Measurements from ENCODE around the gene CYP4F22. TPM values are rescaled to one million over a fixed set of nuclear protein-coding genes. Genes with fewer than 3 reads are reported as not detected.
A peak's percentile ranks its signal among the peaks of the same experiment; 100 is the strongest.

The CYP4F22 gene
- total RNA-seq, 1 experiment from 2014 or later: 78.3 TPM

GRCh38 chr19:15583346-15583745 is 75.0 kb downstream of the CYP4F22 start:
- intact Hi-C loops (cut with micrococcal nuclease; ENCODE audit: unreplicated experiment): no loop called here
- Histone ChIP-seq H3K27me3 (replicated peaks; ENCODE audit: insufficient read depth, low read depth, low read length, poor library complexity) (peaks cover 14% of the 10 kb centered on the region), H3K4me3 (ENCODE audit: low read depth, low read length, poor library complexity, severe bottlenecking) (no peak overlapping the region), H3K4me1 (ENCODE audit: insufficient read depth, low read length, poor library complexity, severe bottlenecking) (no peaks in the 10 kb centered on the region), H3K9me3 (ENCODE audit: low read depth, low read length, poor library complexity, severe bottlenecking) (no peaks in the 10 kb centered on the region), H3K27ac (ENCODE audit: low read depth, low read length, poor library complexity, severe bottlenecking) (no peak overlapping the region), H3K36me3 (ENCODE audit: insufficient read depth, low read length, poor library complexity, severe bottlenecking) (no peaks in the 10 kb centered on the region)
- DNase-seq (ENCODE audit: low spot score): no peak
- POLR2A ChIA-PET (ENCODE audit: low non-redundant PET): no interaction called here
- BruUV-seq (replicated peaks): no TSS peak
- TF ChIP-seq CTCF (conservative IDR thresholded peaks at IDR 0.05; ENCODE audit: low read depth, low read length) (no peak), EZH2 (IDR thresholded peaks at IDR 0.05; ENCODE audit: borderline replicate concordance, low read depth, low read length, poor library complexity, severe bottlenecking) (no peak)
- CTCF ChIA-PET: no interaction called here

- no peak for DNase-seq (ENCODE audit: low spot score)
- no peaks in the 10 kb centered on the region for H3K9me3 ChIP-seq (ENCODE audit: low read depth, low read length, poor library complexity, severe bottlenecking)
- TF ChIP-seq CTCF (conservative IDR thresholded peaks at IDR 0.05; ENCODE audit: low read depth, low read length) (no peak), EZH2 (IDR thresholded peaks at IDR 0.05; ENCODE audit: borderline replicate concordance, low read depth, low read length, poor library complexity, severe bottlenecking) (no peak)
- H3K4me3 ChIP-seq (ENCODE audit: low read depth, low read length, poor library complexity, severe bottlenecking): peak overlapping the region; percentile 35
- no TSS peak for BruUV-seq (replicated peaks)
- H3K27me3 ChIP-seq (replicated peaks; ENCODE audit: insufficient read depth, low read depth, low read length, poor library complexity): peaks cover 14% of the 10 kb centered on the region
- ChIA-PET CTCF (no interaction called here), POLR2A (ENCODE audit: low non-redundant PET) (no interaction called here)
- H3K4me1 ChIP-seq (ENCODE audit: insufficient read depth, low read length, poor library complexity, severe bottlenecking): no peaks in the 10 kb centered on the region
- H3K36me3 ChIP-seq (ENCODE audit: insufficient read depth, low read length, poor library complexity, severe bottlenecking): no peaks in the 10 kb centered on the region
- no peak overlapping the region for H3K27ac ChIP-seq (ENCODE audit: low read depth, low read length, poor library complexity, severe bottlenecking)
- intact Hi-C loops (cut with micrococcal nuclease; ENCODE audit: unreplicated experiment): no loop called here
Measured at GRCh38 chr19:15584095-15584494, 75.8 kb downstream of the CYP4F22 start.

GRCh38 chr19:15584541-15585115 is 76.3 kb downstream of the CYP4F22 start:
- no peaks in the 10 kb centered on the region for H3K36me3 ChIP-seq (ENCODE audit: insufficient read depth, low read length, poor library complexity, severe bottlenecking)
- intact Hi-C loops (cut with micrococcal nuclease; ENCODE audit: unreplicated experiment): no loop called here
- TF ChIP-seq CTCF (conservative IDR thresholded peaks at IDR 0.05; ENCODE audit: low read depth, low read length): peak; percentile 97
- no peak for TF ChIP-seq EZH2 (IDR thresholded peaks at IDR 0.05; ENCODE audit: borderline replicate concordance, low read depth, low read length, poor library complexity, severe bottlenecking)
- BruUV-seq (replicated peaks): no TSS peak
- peak; percentile 86 for DNase-seq (ENCODE audit: low spot score)
- ChIA-PET CTCF (no interaction called here), POLR2A (ENCODE audit: low non-redundant PET) (no interaction called here)
- H3K4me3 ChIP-seq (ENCODE audit: low read depth, low read length, poor library complexity, severe bottlenecking): peak overlapping the region; percentile 35
- H3K27ac ChIP-seq (ENCODE audit: low read depth, low read length, poor library complexity, severe bottlenecking): no peak overlapping the region
- H3K9me3 ChIP-seq (ENCODE audit: low read depth, low read length, poor library complexity, severe bottlenecking): no peaks in the 10 kb centered on the region
- peaks cover 14% of the 10 kb centered on the region for H3K27me3 ChIP-seq (replicated peaks; ENCODE audit: insufficient read depth, low read depth, low read length, poor library complexity)
- H3K4me1 ChIP-seq (ENCODE audit: insufficient read depth, low read length, poor library complexity, severe bottlenecking): no peaks in the 10 kb centered on the region
